ENCODE data around the gene ANTXR1. TPM values are rescaled to one million over a fixed set of nuclear protein-coding genes. Genes with fewer than 3 reads are reported as not detected.

The ANTXR1 gene
- total RNA-seq, 4 donors from 2014 or later = 7.1 to 101 (median 15.8) TPM

DNA sequence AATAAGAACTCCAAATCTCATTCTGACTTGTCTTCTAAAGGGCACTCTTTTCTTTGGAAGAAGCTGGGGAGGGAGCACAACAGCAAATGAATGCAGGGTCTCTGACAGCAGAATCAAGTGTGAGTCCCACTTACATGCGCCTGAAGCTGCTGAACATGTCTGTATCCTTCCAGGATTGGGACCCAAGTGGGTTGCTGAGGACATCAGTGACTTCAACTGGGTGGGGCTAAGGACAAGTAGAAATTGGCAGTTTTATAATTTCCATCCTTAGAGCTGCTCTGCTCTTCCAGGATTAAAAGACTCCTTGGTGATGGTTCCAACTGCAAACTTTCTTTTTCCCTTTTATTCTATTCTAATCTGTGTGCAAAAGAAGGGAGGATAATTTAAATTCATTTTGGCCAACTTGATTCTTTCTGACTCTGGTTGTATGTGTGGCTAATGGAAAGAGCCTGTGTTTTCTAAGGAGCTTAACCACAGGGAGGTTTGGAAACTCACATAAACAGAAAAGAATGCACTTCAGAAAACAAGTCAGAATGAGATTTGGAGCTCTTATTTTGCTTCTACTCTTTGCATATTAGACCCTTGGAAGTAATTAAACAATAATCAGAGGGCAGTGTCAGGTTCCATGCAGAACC, 20.6 kb downstream of the ANTXR1 start:
- 70% methylated on average over 1 of the region's 1 CpG; no CpG with 5 or more reads in 1 of the 2 donors for WGBS, 2 donors (ENCODE audit: low coverage in 1 of 2)
- H3K4me3 ChIP-seq = no peak overlapping the region
- no peaks in the 10 kb centered on the region for H3K27me3 ChIP-seq
- TF ChIP-seq, protein P1, sequence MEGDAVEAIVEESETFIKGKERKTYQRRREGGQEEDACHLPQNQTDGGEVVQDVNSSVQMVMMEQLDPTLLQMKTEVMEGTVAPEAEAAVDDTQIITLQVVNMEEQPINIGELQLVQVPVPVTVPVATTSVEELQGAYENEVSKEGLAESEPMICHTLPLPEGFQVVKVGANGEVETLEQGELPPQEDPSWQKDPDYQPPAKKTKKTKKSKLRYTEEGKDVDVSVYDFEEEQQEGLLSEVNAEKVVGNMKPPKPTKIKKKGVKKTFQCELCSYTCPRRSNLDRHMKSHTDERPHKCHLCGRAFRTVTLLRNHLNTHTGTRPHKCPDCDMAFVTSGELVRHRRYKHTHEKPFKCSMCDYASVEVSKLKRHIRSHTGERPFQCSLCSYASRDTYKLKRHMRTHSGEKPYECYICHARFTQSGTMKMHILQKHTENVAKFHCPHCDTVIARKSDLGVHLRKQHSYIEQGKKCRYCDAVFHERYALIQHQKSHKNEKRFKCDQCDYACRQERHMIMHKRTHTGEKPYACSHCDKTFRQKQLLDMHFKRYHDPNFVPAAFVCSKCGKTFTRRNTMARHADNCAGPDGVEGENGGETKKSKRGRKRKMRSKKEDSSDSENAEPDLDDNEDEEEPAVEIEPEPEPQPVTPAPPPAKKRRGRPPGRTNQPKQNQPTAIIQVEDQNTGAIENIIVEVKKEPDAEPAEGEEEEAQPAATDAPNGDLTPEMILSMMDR (IDR thresholded peaks at IDR 0.05) = no peak
- TF ChIP-seq EP300 (IDR thresholded peaks at IDR 0.05; ENCODE audit: low read depth) (no peak), POLR2A (IDR thresholded peaks at IDR 0.05) (no peak), POLR2AphosphoS5 (IDR thresholded peaks at IDR 0.05) (no peak)
- H3K27ac ChIP-seq = peak overlapping the region in 2 of 4 donors; percentile 0 to 2
- intact Hi-C loops (cut with DNase I; ENCODE audit: low total_unique reads) (no loop called here), in situ Hi-C loops (cut with MboI; ENCODE audit: low pct_ligation_motif_present in 1 of 4, low pct_unique_long_range_greater_than_20kb in 1 of 4, low sequenced_read_pairs in 3 of 4) (no loop called here)
- H3K4me1 ChIP-seq = peaks cover 0 to 18% (median 0%) of the 10 kb centered on the region in 4 donors
- H3K9me3 ChIP-seq = no peaks in the 10 kb centered on the region
- no peak for DNase-seq
- no peaks in the 10 kb centered on the region for H3K36me3 ChIP-seq

DNA sequence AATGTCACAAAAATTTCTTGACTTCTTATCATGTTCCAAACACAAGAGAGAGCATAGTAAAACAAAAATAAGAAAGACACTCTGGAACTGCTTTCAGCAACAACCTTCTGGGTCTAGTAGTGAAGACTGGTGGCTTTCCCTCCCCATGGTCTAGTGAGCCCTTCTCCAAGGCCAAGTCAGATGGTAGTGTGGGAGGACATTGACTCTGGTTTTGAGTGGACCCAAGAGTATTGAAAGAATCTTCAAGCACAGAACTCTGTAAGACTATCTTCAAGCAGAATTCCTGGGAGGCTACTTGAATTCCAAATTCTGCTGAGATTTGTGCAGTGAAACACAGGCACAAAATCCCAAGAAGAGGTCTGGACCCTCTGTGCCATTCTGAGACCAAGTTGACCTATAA, 21.1 kb downstream of the ANTXR1 start:
- DNase-seq = no peak
- no peaks in the 10 kb centered on the region for H3K27me3 ChIP-seq
- peaks cover 0 to 18% (median 0%) of the 10 kb centered on the region in 4 donors for H3K4me1 ChIP-seq
- peak overlapping the region in 1 of 4 donors; percentile 0 for H3K27ac ChIP-seq
- in situ Hi-C loops (cut with MboI; ENCODE audit: low pct_ligation_motif_present in 1 of 4, low pct_unique_long_range_greater_than_20kb in 1 of 4, low sequenced_read_pairs in 3 of 4) = no loop called here
- H3K4me3 ChIP-seq = no peak overlapping the region
- TF ChIP-seq EP300 (IDR thresholded peaks at IDR 0.05; ENCODE audit: low read depth) (no peak), POLR2AphosphoS5 (IDR thresholded peaks at IDR 0.05) (no peak), POLR2A (IDR thresholded peaks at IDR 0.05) (no peak)
- TF ChIP-seq, protein P1 (IDR thresholded peaks at IDR 0.05) = no peak
- H3K9me3 ChIP-seq = no peaks in the 10 kb centered on the region
- intact Hi-C loops (cut with DNase I; ENCODE audit: low total_unique reads) = no loop called here
- H3K36me3 ChIP-seq = no peaks in the 10 kb centered on the region

DNA sequence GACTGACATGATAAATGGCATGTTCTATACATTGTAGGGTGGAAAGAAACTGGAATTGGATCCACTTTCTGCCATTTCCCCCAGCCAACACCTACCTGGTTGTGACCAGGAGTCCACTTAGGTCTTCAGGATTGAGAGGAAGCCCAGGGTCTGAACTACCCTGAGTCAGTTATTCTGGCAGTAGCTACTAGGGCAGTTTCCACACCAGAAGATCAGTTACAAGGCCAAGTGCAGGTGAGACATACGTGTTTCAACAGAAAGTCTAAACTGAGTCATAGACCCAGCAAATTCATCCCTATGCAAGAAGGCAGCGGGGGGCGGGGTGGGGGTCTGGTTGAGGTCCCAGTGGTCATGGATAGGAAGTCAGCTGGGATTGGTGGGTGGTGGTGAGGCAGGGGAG, 21.9 kb downstream of the ANTXR1 start:
- no peak for TF ChIP-seq POLR2A (IDR thresholded peaks at IDR 0.05)
- TF ChIP-seq, protein P1 (IDR thresholded peaks at IDR 0.05) = no peak
- no peak for TF ChIP-seq EP300 (IDR thresholded peaks at IDR 0.05; ENCODE audit: low read depth)
- TF ChIP-seq POLR2AphosphoS5 (IDR thresholded peaks at IDR 0.05) = no peak
- no peak for DNase-seq
- Histone ChIP-seq H3K9me3 (no peaks in the 10 kb centered on the region), H3K4me1 (peaks cover 0 to 18% (median 0%) of the 10 kb centered on the region in 4 donors), H3K36me3 (no peaks in the 10 kb centered on the region), H3K4me3 (no peak overlapping the region), H3K27ac (no peak overlapping the region), H3K27me3 (no peaks in the 10 kb centered on the region)
- intact Hi-C loops (cut with DNase I; ENCODE audit: low total_unique reads) = no loop called here
- in situ Hi-C loops (cut with MboI; ENCODE audit: low pct_ligation_motif_present in 1 of 4, low pct_unique_long_range_greater_than_20kb in 1 of 4, low sequenced_read_pairs in 3 of 4) = no loop called here
- 89% methylated on average over 3 of the region's 3 CpGs; no CpG with 5 or more reads in 1 of the 2 donors for WGBS, 2 donors (ENCODE audit: low coverage in 1 of 2)

DNA sequence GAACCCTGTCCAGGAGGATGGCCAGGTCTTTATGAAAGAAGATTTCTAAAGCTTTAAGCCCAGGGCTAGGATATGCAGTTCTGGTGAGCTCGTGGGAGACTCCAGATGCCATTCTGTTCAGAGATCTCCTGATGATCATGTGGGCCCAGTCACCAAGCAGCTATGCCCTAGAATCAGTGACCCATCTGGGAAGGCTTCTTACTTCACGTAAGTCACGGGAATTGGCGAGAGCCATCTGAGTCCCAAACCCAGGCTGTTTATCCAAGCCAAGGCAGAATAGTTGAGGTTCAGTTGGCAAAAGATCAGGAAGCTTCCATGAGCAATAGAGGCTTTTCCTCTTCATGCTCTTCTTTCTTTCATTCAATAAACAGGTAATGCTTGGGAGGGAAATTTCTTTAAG, 23.9 kb downstream of the ANTXR1 start:
- Histone ChIP-seq H3K36me3 (no peaks in the 10 kb centered on the region), H3K4me3 (no peak overlapping the region), H3K9me3 (no peaks in the 10 kb centered on the region), H3K27me3 (no peaks in the 10 kb centered on the region), H3K27ac (no peak overlapping the region), H3K4me1 (peaks cover 0 to 7% (median 0%) of the 10 kb centered on the region in 4 donors)
- DNase-seq = no peak
- TF ChIP-seq EP300 (IDR thresholded peaks at IDR 0.05; ENCODE audit: low read depth) = no peak
- TF ChIP-seq, protein P1 (IDR thresholded peaks at IDR 0.05) = no peak
- TF ChIP-seq POLR2AphosphoS5 (IDR thresholded peaks at IDR 0.05) = no peak
- TF ChIP-seq POLR2A (IDR thresholded peaks at IDR 0.05) = no peak
- intact Hi-C loops (cut with DNase I; ENCODE audit: low total_unique reads) = no loop called here
- 77% methylated on average over 4 of the region's 4 CpGs; no CpG with 5 or more reads in 1 of the 2 donors for WGBS, 2 donors (ENCODE audit: low coverage in 1 of 2)
- in situ Hi-C loops (cut with MboI; ENCODE audit: low pct_ligation_motif_present in 1 of 4, low pct_unique_long_range_greater_than_20kb in 1 of 4, low sequenced_read_pairs in 3 of 4) = no loop called here
